CD1c-positive myeloid dendritic cell (primary cell): ENCODE measurements around the gene TACSTD2.
A peak's percentile ranks its signal among the peaks of the same experiment; 100 is the strongest.
"Not testable (repeated sequence)": the region's sequence is repeated elsewhere in the genome, so short reads cannot be mapped to it uniquely, and the experiment has no call there.

Source experiments
- DNase-seq: peaks from one replicate; pipeline ENCODE4 v3.0.0-alpha.2; 2016; ENCODE audit errors: extremely low spot score

Gene TACSTD2, protein sequence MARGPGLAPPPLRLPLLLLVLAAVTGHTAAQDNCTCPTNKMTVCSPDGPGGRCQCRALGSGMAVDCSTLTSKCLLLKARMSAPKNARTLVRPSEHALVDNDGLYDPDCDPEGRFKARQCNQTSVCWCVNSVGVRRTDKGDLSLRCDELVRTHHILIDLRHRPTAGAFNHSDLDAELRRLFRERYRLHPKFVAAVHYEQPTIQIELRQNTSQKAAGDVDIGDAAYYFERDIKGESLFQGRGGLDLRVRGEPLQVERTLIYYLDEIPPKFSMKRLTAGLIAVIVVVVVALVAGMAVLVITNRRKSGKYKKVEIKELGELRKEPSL

DNA sequence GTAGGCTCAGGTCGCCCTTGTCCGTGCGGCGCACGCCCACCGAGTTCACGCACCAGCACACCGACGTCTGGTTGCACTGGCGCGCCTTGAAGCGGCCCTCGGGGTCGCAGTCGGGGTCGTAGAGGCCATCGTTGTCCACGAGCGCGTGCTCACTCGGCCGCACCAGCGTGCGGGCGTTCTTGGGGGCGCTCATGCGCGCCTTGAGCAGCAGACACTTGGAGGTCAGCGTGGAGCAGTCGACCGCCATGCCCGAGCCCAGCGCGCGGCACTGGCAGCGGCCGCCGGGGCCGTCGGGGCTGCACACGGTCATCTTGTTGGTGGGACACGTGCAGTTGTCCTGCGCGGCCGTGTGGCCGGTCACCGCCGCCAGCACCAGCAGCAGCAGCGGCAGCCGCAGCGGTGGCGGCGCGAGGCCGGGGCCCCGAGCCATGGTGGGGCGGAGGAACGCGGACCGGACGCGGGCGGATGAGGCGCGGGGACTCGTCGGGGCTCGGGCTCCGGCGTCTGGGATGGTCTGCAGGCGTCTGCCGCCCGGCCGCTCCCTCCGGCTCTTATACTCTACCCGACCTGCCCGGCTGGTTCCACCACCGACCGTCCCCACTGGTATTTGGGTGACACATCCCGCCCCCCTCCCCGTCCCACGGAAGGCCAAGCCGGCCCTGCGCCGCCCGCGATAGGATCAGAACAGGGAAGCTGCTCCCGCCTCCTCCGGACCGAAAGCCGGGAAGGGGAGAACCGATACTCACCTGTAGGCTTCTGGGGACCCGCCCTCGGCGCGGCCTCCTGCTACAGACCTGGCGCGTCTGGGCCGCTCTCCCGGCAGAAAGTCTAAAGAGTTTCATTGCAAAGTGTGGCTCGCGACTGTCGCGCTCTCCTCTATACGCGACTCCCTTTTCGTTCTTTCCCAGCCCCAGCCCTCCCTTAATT is at the start of gene TACSTD2:
Gene TACSTD2 (minus strand): TSS at position 526 of the 927 bp plus-strand sequence. CDS start 96 bp downstream, at position 430.
- peak; percentile 63 for DNase-seq

- no peak for DNase-seq
Observed at GRCh38 chr1:58626293-58626692, 49.2 kb upstream of the TACSTD2 start.

- DNase-seq: not testable (repeated sequence)
Observed at GRCh38 chr1:58623259-58623658, 46.2 kb upstream of the TACSTD2 start.

DNA sequence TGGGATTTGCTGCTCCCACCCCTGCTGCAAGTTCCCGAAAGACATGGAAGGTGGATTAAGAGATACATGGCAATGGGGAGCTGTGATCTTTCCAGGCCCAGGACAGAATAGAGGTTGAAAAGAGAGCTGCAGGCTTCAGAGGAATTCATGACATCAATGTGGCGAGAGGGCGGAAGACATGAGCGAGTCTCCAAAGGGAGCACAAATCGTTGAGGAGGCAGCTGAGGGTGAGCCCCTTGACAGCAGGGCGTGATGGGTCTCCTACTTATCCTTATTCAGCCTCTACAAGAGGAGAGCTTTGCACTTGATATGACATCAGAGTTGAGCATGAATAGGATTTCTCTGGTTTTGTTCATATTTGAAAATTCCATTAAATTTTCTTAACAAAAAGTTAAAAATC is 45.5 kb upstream of the TACSTD2 start:
- no peak for DNase-seq

- DNase-seq: peak; percentile 68
Observed at GRCh38 chr1:58621391-58621790, 44.3 kb upstream of the TACSTD2 start.

- peak; percentile 63 for DNase-seq
Observed at GRCh38 chr1:58620926-58621325, 43.9 kb upstream of the TACSTD2 start.

DNA sequence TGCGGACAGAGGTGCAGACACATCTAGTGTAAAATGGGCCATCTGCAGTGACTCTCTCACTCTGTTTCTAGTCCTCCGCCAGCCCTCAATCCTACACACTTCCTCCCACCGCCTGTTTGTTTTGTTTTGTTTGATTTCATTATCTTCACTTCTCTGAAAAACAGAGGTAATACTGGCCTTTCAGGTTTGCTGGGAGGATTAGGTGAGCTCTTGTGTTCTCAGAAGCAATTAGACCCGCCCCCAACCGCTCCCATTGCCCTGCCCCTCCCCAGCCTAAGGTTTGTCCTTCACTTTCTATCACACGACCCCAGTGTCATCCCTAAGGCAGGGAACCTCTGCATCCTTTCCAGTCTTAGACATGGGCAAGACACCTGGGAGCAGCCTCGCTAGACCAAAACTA is 43.2 kb upstream of the TACSTD2 start:
- peak; percentile 28 for DNase-seq

GRCh38 chr1:58619286-58620054 is 42.4 kb upstream of the TACSTD2 start:
- DNase-seq: peak; percentile 11

- DNase-seq: peak; percentile 93
Observed at GRCh38 chr1:58618303-58618702, 41.3 kb upstream of the TACSTD2 start.

GRCh38 chr1:58611861-58612385 is 34.9 kb upstream of the TACSTD2 start:
- DNase-seq: peak; percentile 18

- DNase-seq: no peak
Observed at GRCh38 chr1:58608945-58609344, 31.9 kb upstream of the TACSTD2 start.

- no peak for DNase-seq
Observed at GRCh38 chr1:58608297-58608696, 31.2 kb upstream of the TACSTD2 start.

- DNase-seq: no peak
Observed at GRCh38 chr1:58607391-58607790, 30.3 kb upstream of the TACSTD2 start.

DNA sequence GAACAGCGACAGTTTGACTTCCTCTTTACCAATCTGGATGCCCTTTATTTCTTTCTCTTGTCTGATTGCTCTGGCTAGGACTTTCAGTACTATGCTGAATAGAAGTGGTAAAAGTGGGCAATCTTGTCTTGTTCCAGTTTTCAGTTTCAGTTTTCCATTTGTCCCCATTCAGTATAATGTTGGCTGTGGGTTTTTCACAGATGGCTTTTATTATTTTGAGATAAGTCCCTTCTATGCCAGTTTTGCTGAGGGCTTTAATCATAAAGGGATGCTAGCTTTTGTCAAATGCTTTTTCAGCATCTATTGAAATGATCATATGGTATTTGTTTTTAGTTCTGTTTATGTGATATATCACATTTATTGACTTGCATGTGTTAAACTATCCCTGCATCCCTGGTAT is 24.9 kb upstream of the TACSTD2 start:
- not testable (repeated sequence) for DNase-seq

DNA sequence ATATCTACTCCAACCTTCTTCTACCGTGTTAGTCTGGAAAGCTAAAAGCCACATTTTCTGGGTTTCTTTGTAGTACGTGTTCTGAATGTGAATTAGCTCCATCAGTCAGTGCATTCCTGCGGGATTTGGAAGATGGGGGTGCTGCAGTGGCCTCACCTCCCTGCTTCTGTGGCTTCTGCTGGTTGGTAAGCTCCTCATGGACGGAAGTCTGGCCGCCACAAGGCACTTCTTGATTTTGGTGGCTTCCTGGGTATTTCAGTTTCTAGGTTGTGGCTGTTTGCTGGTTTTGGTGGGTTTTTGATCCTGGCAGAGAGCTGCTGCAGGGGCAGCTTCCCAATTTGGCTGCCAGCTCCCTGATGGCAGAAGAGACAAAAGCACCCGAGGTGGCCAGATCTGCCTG is 20.9 kb upstream of the TACSTD2 start:
- no peak for DNase-seq

- no peak for DNase-seq
Observed at GRCh38 chr1:58597076-58597475, 20.0 kb upstream of the TACSTD2 start.

GRCh38 chr1:58596631-58597052 is 19.6 kb upstream of the TACSTD2 start:
- DNase-seq: no peak

DNA sequence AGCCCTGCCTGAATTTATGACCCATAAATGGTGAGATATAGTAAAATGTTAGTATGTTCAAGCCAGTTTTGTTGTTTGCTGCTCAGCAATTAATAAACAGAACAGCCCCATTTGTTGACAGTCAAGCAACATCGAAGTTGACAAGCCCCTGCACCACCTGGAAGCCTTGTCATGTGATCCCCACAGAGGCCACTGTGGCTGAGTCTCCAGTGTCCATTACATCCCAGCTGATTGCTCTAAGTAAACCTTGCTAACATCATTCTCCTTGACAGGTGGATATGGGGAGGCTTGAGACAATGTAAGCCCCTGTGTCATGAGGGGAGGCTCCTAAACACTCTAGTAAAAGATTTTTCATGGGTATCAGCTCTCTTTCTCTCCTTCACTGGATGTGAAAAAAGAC is 17.5 kb upstream of the TACSTD2 start:
- DNase-seq: no peak

DNA sequence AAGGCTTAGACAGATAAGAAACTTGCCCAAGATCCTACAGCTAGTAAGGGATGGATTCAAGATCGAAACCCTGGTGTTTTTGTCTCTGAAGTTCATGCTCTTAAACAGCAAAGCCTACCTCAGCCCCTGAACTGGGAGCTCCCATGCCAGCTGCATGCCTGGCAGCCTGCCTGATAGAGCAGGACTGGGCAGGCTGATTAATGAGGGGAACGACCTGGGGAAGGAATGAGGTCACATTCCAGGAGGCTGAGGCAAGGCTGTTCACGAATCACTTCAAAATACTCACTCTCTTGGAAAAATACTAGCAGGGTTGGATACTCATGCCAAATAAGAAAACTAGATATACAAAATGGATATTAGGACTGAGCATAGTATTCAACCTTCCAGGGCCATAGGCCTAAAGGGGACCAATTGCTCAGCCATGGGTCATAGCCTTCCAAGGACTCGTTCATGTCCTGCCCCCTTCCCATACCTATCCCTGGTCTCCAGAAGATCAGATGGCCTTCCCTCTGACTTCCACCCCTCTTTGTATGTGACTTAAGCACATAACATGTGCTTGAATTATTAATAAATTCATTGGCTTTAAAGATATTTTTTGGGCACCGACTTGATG is 15.6 kb upstream of the TACSTD2 start:
- no peak for DNase-seq

DNA sequence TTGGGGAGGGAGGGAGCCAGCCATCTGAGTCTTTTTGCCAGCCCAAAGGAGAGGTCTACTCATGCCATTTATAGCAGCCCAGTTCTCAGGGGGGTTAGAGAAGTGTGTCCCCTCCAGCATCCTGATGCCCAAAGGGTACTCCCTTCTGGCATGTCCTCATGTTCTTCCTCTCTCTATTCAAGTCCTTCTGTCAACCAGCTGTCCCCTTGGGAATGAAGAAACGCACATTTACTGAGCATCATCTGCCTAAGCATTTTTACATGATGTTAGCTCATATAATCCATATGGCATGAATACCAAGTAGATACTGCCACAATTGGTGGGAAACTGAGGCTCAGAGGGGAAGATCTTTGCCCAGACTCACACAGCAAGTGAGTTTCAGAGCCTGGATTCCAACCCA is 14.8 kb upstream of the TACSTD2 start:
- no peak for DNase-seq

- DNase-seq: no peak
Observed at GRCh38 chr1:58590019-58590418, 13.0 kb upstream of the TACSTD2 start.
